GM12878 (cell line): ENCODE results near the gene RREB1. TPM values are rescaled to one million over a fixed set of nuclear protein-coding genes. Genes with fewer than 3 reads are reported as not detected.

Experiments
- ATAC-seq: fragments of 200-7000 bp; cut with Tn5 transposase; 3 replicates; pipeline ENCODE4 v1.9.1; 2020; ENCODE audit warnings: mild to moderate bottlenecking, moderate library complexity
- BruUV-seq: library from RNA; stranded (reverse); fragments of 400-500 nt; replicated peaks from 2 replicates; lab custom pipeline; 2021; lab: Mats Ljungman, UMichigan
- CTCF ChIA-PET: fragments of 300-600 bp; sonication (Branson Sonifier 250); formaldehyde crosslinking; extraction: SDS; loops from one replicate; lab custom pipeline; 2021; ENCODE audit warnings: inconsistent platforms; lab: Yijun Ruan, JAX
- POLR2A ChIA-PET: fragments of 350-600 bp; formaldehyde crosslinking; extraction: SDS; loops from one replicate; lab custom pipeline; 2021; ENCODE audit warnings: inconsistent platforms; lab: Charles Lee
- RAD21 ChIA-PET: fragments of 300-600 bp; sonication (Branson Sonifier 250); formaldehyde crosslinking; loops from one replicate; lab custom pipeline; 2023; ENCODE audit warnings: antibody characterized with exemption; ENCODE audit not compliant: unreplicated experiment; lab: Charles Lee
- SMC1A ChIA-PET: fragments of 300-600 bp; sonication (Branson Sonifier 250); formaldehyde crosslinking; loops from one replicate; lab custom pipeline; 2023; ENCODE audit not compliant: unreplicated experiment, uncharacterized antibody; lab: Charles Lee
- DNase-seq: peaks from one replicate; pipeline ENCODE4 v3.0.0-alpha.2; 2011; ENCODE audit warnings: low read depth, low spot score
- FAIRE-seq: peaks from 3 replicates; lab custom pipeline; 2011; peaks lifted over from hg19 to GRCh38; lab: Jason Lieb, UNC
- H2AFZ ChIP-seq: 2 replicates; pipeline ENCODE4 v1.6.0; 2011; ENCODE audit warnings: low read depth, low read length, control low read depth; ENCODE audit not compliant: control insufficient read depth
- H3K27ac ChIP-seq: 2 replicates; pipeline ENCODE4 v1.5.1; 2011; ENCODE audit warnings: control low read depth; ENCODE audit not compliant: control insufficient read depth, insufficient read depth
- H3K27me3 ChIP-seq, 2 experiments: replicated peaks in 1 of 2; 2 replicates each; pipeline versions ENCODE4 v1.6.0 to v1.6.1; 2011; ENCODE audit warnings: low read length in 1 of 2; ENCODE audit not compliant: control insufficient read depth in 2 of 2, insufficient read depth in 2 of 2
- H3K36me3 ChIP-seq, 2 experiments: 2 replicates each; pipeline ENCODE4 v1.5.1; 2011; ENCODE audit warnings: low read length in 1 of 2; ENCODE audit not compliant: control insufficient read depth in 2 of 2, insufficient read depth in 2 of 2
- H3K4me1 ChIP-seq: 2 replicates; pipeline ENCODE4 v1.6.1; 2011; ENCODE audit warnings: mild to moderate bottlenecking, low read length, moderate library complexity, mixed read lengths; ENCODE audit not compliant: control insufficient read depth, insufficient read depth
- H3K4me2 ChIP-seq: 2 replicates; pipeline ENCODE4 v1.6.0; 2011; ENCODE audit warnings: control low read depth; ENCODE audit not compliant: control insufficient read depth, insufficient read depth
- H3K4me3 ChIP-seq: fragments of 200-600 bp; sonication (generic); 2 replicates; pipeline ENCODE4 v1.5.1; 2016
- H3K79me2 ChIP-seq: 2 replicates; pipeline ENCODE4 v1.6.0; 2011; ENCODE audit warnings: low read length; ENCODE audit not compliant: control insufficient read depth, insufficient read depth
- H3K9ac ChIP-seq: 2 replicates; pipeline ENCODE4 v1.8.0; 2011; ENCODE audit warnings: low read length, control low read depth, mixed read lengths; ENCODE audit not compliant: control insufficient read depth, insufficient read depth
- H3K9me3 ChIP-seq: replicated peaks from 3 replicates; pipeline ENCODE4 v1.5.1; 2011; ENCODE audit warnings: mild to moderate bottlenecking, low read length; ENCODE audit not compliant: control insufficient read depth, insufficient read depth
- H4K20me1 ChIP-seq: 2 replicates; pipeline ENCODE4 v1.6.0; 2011; ENCODE audit not compliant: control insufficient read depth, insufficient read depth
- CREB1 ChIP-seq: IDR thresholded peaks from 2 replicates; pipeline ENCODE4 v1.6.1; 2012; ENCODE audit warnings: low read depth, mild to moderate bottlenecking, inconsistent platforms
- CREM ChIP-seq: IDR thresholded peaks from 2 replicates; pipeline ENCODE4 v1.6.1; 2014; ENCODE audit warnings: antibody characterized with exemption, low read depth
- HDAC6 ChIP-seq: fragments of 200-600 bp; sonication (generic); IDR thresholded peaks from one replicate; pipeline ENCODE4 v1.8.0; 2017; ENCODE audit warnings: antibody characterized with exemption; ENCODE audit not compliant: unreplicated experiment
- IKZF1 ChIP-seq: fragments of 450-650 bp; conservative IDR thresholded peaks from 2 replicates; pipeline ENCODE4 v1.6.1; 2017; ENCODE audit warnings: antibody characterized with exemption, mild to moderate bottlenecking
- MYC ChIP-seq: IDR thresholded peaks from 2 replicates; pipeline ENCODE4 v1.6.1; 2011; ENCODE audit warnings: mild to moderate bottlenecking, low read length, moderate library complexity, inconsistent platforms; ENCODE audit not compliant: insufficient read depth, insufficient replicate concordance, insufficient read length, severe bottlenecking
- PML ChIP-seq: IDR thresholded peaks from 2 replicates; pipeline ENCODE4 v1.6.1; 2012; ENCODE audit warnings: low read length, inconsistent platforms
- RAD51 ChIP-seq: fragments of 450-650 bp; IDR thresholded peaks from 2 replicates; pipeline ENCODE4 v1.6.1; 2016; ENCODE audit warnings: moderate library complexity, mild to moderate bottlenecking, inconsistent platforms
- RBBP5 ChIP-seq: fragments of 200-600 bp; sonication (generic); conservative IDR thresholded peaks from 2 replicates; pipeline ENCODE4 v1.6.1; 2016
- RELB ChIP-seq: fragments of 450-650 bp; IDR thresholded peaks from 2 replicates; pipeline ENCODE4 v1.6.1; 2017; ENCODE audit warnings: low read depth, mild to moderate bottlenecking, moderate library complexity
- WGBS: methylation state at CpG from one replicate; pipeline ENCODE4 v1.1.6; 2016; ENCODE audit warnings: low lambda C conversion rate; ENCODE audit not compliant: insufficient replicate concordance, insufficient coverage; ENCODE audit errors: missing lambda C conversion rate; 5-methylcytosine and 5-hydroxymethylcytosine counted together
- in situ Hi-C: fragments of 300-500 bp; cut with MboI; formaldehyde crosslinking; loops from 9 replicates; pipeline ENCODE4 v1.14.3; 2018; ENCODE audit warnings: mixed read lengths
- intact Hi-C: fragments of 100-400 bp; cut with micrococcal nuclease; formaldehyde crosslinking; loops from one replicate; pipeline ENCODE4 v1.14.2; 2022; ENCODE audit not compliant: unreplicated experiment
- polyA plus RNA-seq, 11 experiments: library from polyadenylated mRNA; depleted of rRNA in 4 of 11; unstranded in 6 of 11; stranded (reverse) in 5 of 11; fragments of >200 nt; fragmentation: Nextera tagmentation in 4 of 11; fragmentation: Illumina TruSeq in 1 of 11; extraction: Ambion mirVana in 4 of 11; extraction: Trizol in 1 of 11; gene quantifications; 1 replicate in 1 of 11; 2 replicates in 10 of 11; pipeline versions ENCODE4 v1.2.1 to v1.2.3, GENCODE V29; 2011 to 2016; ENCODE audit warnings: inconsistent platforms in 2 of 11, missing spikeins in 2 of 11, low read depth in 1 of 11
- total RNA-seq, 4 experiments: library from RNA; depleted of rRNA in 3 of 4; stranded (reverse); fragments of >200 nt in 3 of 4; fragmentation: Illumina TruSeq in 1 of 4; extraction: Trizol in 1 of 4; gene quantifications; 2 replicates each; pipeline versions ENCODE4 v1.2.1 to v1.2.3, GENCODE V29; 2013 to 2021
- TF ChIP-seq, protein P1 (sequence below): fragments of 450-650 bp; IDR thresholded peaks from 2 replicates; pipeline ENCODE4 v1.6.1; 2017; ENCODE audit warnings: borderline replicate concordance
- TF ChIP-seq, protein P2 (sequence below): IDR thresholded peaks from 2 replicates; pipeline ENCODE4 v1.6.1; 2011; ENCODE audit warnings: mild to moderate bottlenecking, low read depth, low read length, moderate library complexity; ENCODE audit not compliant: insufficient replicate concordance
- TF ChIP-seq, protein P3 (sequence below): fragments of 450-650 bp; IDR thresholded peaks from 2 replicates; pipeline ENCODE4 v1.6.1; 2016; ENCODE audit warnings: mild to moderate bottlenecking
- TF ChIP-seq, protein P4 (sequence below): fragments of 450-650 bp; IDR thresholded peaks from 2 replicates; pipeline ENCODE4 v1.6.1; 2016; ENCODE audit warnings: mild to moderate bottlenecking, moderate library complexity, borderline replicate concordance

RREB1 gene
- total and polyA plus RNA-seq, 10 of the 15 experiments (the other 5 are each of a cell fraction or from before 2014, with no cell fraction given): 1.9 to 30.3 (median 8.6) TPM

GRCh38 chr6:7140631-7141378 is 33.0 kb downstream of the RREB1 start:
- RAD21 ChIA-PET: interaction anchor here (0.6 to 2.2 kb wide), 5 partner anchors 12 to 53 kb away, joined by 3 to 10 read pairs (median 4); no protein-coding TSS in a partner anchor
- TSS peak; percentile 81 for BruUV-seq
- peak overlapping the region; percentile 77 for H2AFZ ChIP-seq
- TF ChIP-seq, protein P1, sequence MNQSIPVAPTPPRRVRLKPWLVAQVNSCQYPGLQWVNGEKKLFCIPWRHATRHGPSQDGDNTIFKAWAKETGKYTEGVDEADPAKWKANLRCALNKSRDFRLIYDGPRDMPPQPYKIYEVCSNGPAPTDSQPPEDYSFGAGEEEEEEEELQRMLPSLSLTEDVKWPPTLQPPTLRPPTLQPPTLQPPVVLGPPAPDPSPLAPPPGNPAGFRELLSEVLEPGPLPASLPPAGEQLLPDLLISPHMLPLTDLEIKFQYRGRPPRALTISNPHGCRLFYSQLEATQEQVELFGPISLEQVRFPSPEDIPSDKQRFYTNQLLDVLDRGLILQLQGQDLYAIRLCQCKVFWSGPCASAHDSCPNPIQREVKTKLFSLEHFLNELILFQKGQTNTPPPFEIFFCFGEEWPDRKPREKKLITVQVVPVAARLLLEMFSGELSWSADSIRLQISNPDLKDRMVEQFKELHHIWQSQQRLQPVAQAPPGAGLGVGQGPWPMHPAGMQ: no peak
- TF ChIP-seq PML (no peak), RELB (no peak), RBBP5 (no peak), CREM (no peak), IKZF1 (peak; percentile 66), HDAC6 (no peak), CREB1 (no peak), RAD51 (no peak), MYC (no peak)
- TF ChIP-seq, protein P2, sequence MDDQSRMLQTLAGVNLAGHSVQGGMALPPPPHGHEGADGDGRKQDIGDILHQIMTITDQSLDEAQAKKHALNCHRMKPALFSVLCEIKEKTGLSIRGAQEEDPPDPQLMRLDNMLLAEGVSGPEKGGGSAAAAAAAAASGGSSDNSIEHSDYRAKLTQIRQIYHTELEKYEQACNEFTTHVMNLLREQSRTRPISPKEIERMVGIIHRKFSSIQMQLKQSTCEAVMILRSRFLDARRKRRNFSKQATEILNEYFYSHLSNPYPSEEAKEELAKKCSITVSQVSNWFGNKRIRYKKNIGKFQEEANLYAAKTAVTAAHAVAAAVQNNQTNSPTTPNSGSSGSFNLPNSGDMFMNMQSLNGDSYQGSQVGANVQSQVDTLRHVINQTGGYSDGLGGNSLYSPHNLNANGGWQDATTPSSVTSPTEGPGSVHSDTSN: peak; percentile 93
- TF ChIP-seq, protein P3, sequence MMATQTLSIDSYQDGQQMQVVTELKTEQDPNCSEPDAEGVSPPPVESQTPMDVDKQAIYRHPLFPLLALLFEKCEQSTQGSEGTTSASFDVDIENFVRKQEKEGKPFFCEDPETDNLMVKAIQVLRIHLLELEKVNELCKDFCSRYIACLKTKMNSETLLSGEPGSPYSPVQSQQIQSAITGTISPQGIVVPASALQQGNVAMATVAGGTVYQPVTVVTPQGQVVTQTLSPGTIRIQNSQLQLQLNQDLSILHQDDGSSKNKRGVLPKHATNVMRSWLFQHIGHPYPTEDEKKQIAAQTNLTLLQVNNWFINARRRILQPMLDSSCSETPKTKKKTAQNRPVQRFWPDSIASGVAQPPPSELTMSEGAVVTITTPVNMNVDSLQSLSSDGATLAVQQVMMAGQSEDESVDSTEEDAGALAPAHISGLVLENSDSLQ: peak; percentile 96
- TF ChIP-seq, protein P4, sequence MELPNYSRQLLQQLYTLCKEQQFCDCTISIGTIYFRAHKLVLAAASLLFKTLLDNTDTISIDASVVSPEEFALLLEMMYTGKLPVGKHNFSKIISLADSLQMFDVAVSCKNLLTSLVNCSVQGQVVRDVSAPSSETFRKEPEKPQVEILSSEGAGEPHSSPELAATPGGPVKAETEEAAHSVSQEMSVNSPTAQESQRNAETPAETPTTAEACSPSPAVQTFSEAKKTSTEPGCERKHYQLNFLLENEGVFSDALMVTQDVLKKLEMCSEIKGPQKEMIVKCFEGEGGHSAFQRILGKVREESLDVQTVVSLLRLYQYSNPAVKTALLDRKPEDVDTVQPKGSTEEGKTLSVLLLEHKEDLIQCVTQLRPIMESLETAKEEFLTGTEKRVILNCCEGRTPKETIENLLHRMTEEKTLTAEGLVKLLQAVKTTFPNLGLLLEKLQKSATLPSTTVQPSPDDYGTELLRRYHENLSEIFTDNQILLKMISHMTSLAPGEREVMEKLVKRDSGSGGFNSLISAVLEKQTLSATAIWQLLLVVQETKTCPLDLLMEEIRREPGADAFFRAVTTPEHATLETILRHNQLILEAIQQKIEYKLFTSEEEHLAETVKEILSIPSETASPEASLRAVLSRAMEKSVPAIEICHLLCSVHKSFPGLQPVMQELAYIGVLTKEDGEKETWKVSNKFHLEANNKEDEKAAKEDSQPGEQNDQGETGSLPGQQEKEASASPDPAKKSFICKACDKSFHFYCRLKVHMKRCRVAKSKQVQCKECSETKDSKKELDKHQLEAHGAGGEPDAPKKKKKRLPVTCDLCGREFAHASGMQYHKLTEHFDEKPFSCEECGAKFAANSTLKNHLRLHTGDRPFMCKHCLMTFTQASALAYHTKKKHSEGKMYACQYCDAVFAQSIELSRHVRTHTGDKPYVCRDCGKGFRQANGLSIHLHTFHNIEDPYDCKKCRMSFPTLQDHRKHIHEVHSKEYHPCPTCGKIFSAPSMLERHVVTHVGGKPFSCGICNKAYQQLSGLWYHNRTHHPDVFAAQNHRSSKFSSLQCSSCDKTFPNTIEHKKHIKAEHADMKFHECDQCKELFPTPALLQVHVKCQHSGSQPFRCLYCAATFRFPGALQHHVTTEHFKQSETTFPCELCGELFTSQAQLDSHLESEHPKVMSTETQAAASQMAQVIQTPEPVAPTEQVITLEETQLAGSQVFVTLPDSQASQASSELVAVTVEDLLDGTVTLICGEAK: no peak

More at GRCh38 chr6:7140631-7141378, 33.0 kb downstream of the RREB1 start:
- Histone ChIP-seq H3K79me2 (peaks cover 98% of the 10 kb centered on the region), H3K4me1 (peaks cover 85% of the 10 kb centered on the region), H3K27ac (peak overlapping the region; percentile 87), H4K20me1 (no peaks in the 10 kb centered on the region; the same call in 1 of the 2 replicates), H3K9me3 (no peaks in the 10 kb centered on the region), H3K9ac (peak overlapping the region; percentile 78), H3K4me3 (peak overlapping the region; percentile 81), H3K36me3 (peaks cover 0 to 2% of the 10 kb centered on the region in 2 experiments; a peak in 2 of 4 replicates), H3K27me3 (no peaks in the 10 kb centered on the region), H3K4me2 (peak overlapping the region; percentile 98)
- in situ Hi-C loops (no loop called here), intact Hi-C loops (no loop called here)
- FAIRE-seq (no peak), ATAC-seq (peak; percentile 74), DNase-seq (no peak)
- POLR2A ChIA-PET: interaction anchor here (1.5 to 5.4 kb wide), 2 partner anchors 13 to 28 kb away, joined by 4 to 63 read pairs; no protein-coding TSS in a partner anchor
- SMC1A ChIA-PET: interaction anchor here (9.9 to 14.1 kb wide), 2 partner anchors 13 to 27 kb away, joined by 94 to 256 read pairs; no protein-coding TSS in a partner anchor
- CTCF ChIA-PET: interaction anchor here (7.7 kb wide), 1 partner anchor 13 kb away, joined by 63 read pairs; no protein-coding TSS in a partner anchor
- WGBS: 7% methylated on average over 40 of the region's 67 CpGs
